Liver (tissue), 9 donors: ENCODE data around the gene LAG3. TPM values are rescaled to one million over a fixed set of nuclear protein-coding genes. Genes with fewer than 3 reads are reported as not detected.

Experiments used
- DNase-seq: peaks from one replicate; pipeline ENCODE4 v3.0.0-alpha.2; 2017; ENCODE audit warnings: low spot score
- H3K27ac ChIP-seq, 2 donors: one replicate each; pipeline ENCODE4 v1.7.0; 2013; ENCODE audit warnings: inconsistent platforms in 2 of 2, low read length in 2 of 2, control low read depth in 1 of 2, low read depth in 1 of 2, mild to moderate bottlenecking in 1 of 2
- H3K27me3 ChIP-seq, 4 donors: one replicate each; pipeline versions ENCODE4 v1.6.1 to v1.7.0; 2013; ENCODE audit warnings: low read length in 3 of 4, inconsistent platforms in 1 of 4, mild to moderate bottlenecking in 1 of 4, moderate library complexity in 1 of 4; ENCODE audit not compliant: control insufficient read depth in 4 of 4, insufficient read depth in 4 of 4
- H3K36me3 ChIP-seq, 4 donors: one replicate each; pipeline versions ENCODE4 v1.6.1 to v1.7.0; 2013; ENCODE audit warnings: low read length in 3 of 4, mild to moderate bottlenecking in 3 of 4, low read depth in 1 of 4, moderate library complexity in 1 of 4; ENCODE audit not compliant: control insufficient read depth in 4 of 4, insufficient read depth in 3 of 4
- H3K4me1 ChIP-seq, 4 donors: one replicate each; pipeline versions ENCODE4 v1.6.1 to v1.7.0; 2013; ENCODE audit warnings: low read length in 3 of 4, mild to moderate bottlenecking in 3 of 4, moderate library complexity in 1 of 4; ENCODE audit not compliant: control insufficient read depth in 4 of 4, insufficient read depth in 4 of 4
- H3K4me3 ChIP-seq, 3 donors: one replicate each; pipeline versions ENCODE4 v1.6.1 to v1.7.0; 2013; ENCODE audit warnings: low read length in 3 of 3, control low read depth in 1 of 3, low read depth in 1 of 3, mild to moderate bottlenecking in 1 of 3
- H3K9ac ChIP-seq, 2 donors: one replicate each; pipeline ENCODE4 v1.7.0; 2013; ENCODE audit warnings: low read length in 2 of 2, mild to moderate bottlenecking in 2 of 2, moderate library complexity in 2 of 2, control low read depth in 1 of 2, low read depth in 1 of 2
- H3K9me3 ChIP-seq, 4 donors: one replicate each; pipeline versions ENCODE4 v1.6.1 to v1.7.0; 2013; ENCODE audit warnings: low read length in 3 of 4; ENCODE audit not compliant: control insufficient read depth in 4 of 4
- EGR1 ChIP-seq, 2 donors: IDR thresholded peaks; 2 replicates each; pipeline ENCODE4 v1.6.1; 2016 to 2018; ENCODE audit warnings: antibody characterized with exemption in 2 of 2, low read depth in 2 of 2
- FOXA1 ChIP-seq: IDR thresholded peaks from 2 replicates; pipeline ENCODE4 v1.6.1; 2016; ENCODE audit warnings: antibody characterized with exemption
- FOXA2 ChIP-seq: IDR thresholded peaks from 2 replicates; pipeline ENCODE4 v1.6.1; 2016; ENCODE audit warnings: antibody characterized with exemption
- GABPA ChIP-seq, 2 donors: IDR thresholded peaks in 1 of 2; conservative IDR thresholded peaks in 1 of 2; 2 replicates each; pipeline ENCODE4 v1.6.1; 2016; ENCODE audit warnings: antibody characterized with exemption in 2 of 2, mild to moderate bottlenecking in 1 of 2, moderate library complexity in 1 of 2
- HNF4G ChIP-seq: IDR thresholded peaks from 2 replicates; pipeline ENCODE4 v1.6.1; 2016; ENCODE audit warnings: antibody characterized with exemption
- JUND ChIP-seq, 2 donors: IDR thresholded peaks; 2 replicates each; pipeline ENCODE4 v1.6.1; 2016; ENCODE audit warnings: antibody characterized with exemption in 2 of 2
- NR2F2 ChIP-seq: IDR thresholded peaks from 2 replicates; pipeline ENCODE4 v1.6.1; 2016; ENCODE audit warnings: antibody characterized with exemption
- RAD21 ChIP-seq, 2 donors: IDR thresholded peaks; 2 replicates each; pipeline ENCODE4 v1.6.1; 2016; ENCODE audit warnings: antibody characterized with exemption in 2 of 2, mild to moderate bottlenecking in 2 of 2
- RXRA ChIP-seq, 2 donors: IDR thresholded peaks; 2 replicates each; pipeline ENCODE4 v1.6.1; 2017 to 2018; ENCODE audit warnings: antibody characterized with exemption in 2 of 2, mild to moderate bottlenecking in 1 of 2
- SP1 ChIP-seq: IDR thresholded peaks from 2 replicates; pipeline ENCODE4 v1.6.1; 2018; ENCODE audit warnings: antibody characterized with exemption, mild to moderate bottlenecking
- TAF1 ChIP-seq: conservative IDR thresholded peaks from 2 replicates; pipeline ENCODE4 v1.6.1; 2016; ENCODE audit warnings: antibody characterized with exemption, mild to moderate bottlenecking
- YY1 ChIP-seq: IDR thresholded peaks from 2 replicates; pipeline ENCODE4 v1.6.1; 2016; ENCODE audit warnings: antibody characterized with exemption, mild to moderate bottlenecking
- whole genome bisulfite sequencing: extraction: QIAGEN DNeasy Blood & Tissue Kit; methylation state at CpG from one replicate; pipeline ENCODE4 v1.1.7; 2013; 5-methylcytosine and 5-hydroxymethylcytosine counted together
- polyA plus RNA-seq, 2 donors: library from polyadenylated mRNA; stranded (reverse) in 1 of 2; unstranded in 1 of 2; fragments of 200-250 nt in 1 of 2; fragments of >200 nt in 1 of 2; fragmentation: Nextera tagmentation in 1 of 2; extraction: Ambion mirVana in 1 of 2; gene quantifications; one replicate each; pipeline versions ENCODE4 v1.2.1 to v1.2.3, GENCODE V29; 2013 to 2015
- total RNA-seq, 2 donors: library from RNA; depleted of rRNA; stranded (reverse); fragments of >200 nt; gene quantifications; one replicate each; pipeline ENCODE4 v1.2.3, GENCODE V29; 2014
- TF ChIP-seq, protein P1 (sequence below): fragments of 150-350 bp; IDR thresholded peaks from 2 replicates; pipeline ENCODE4 v1.5.1; 2017; ENCODE audit warnings: improper control_type of control experiment, low read depth, low read length; ENCODE audit not compliant: missing input control
- TF ChIP-seq, protein P2 (sequence below): IDR thresholded peaks from 2 replicates; pipeline ENCODE4 v1.6.1; 2016; ENCODE audit warnings: antibody characterized with exemption
- TF ChIP-seq, protein P3 (sequence below): IDR thresholded peaks from 2 replicates; pipeline ENCODE4 v1.6.1; 2016; ENCODE audit warnings: antibody characterized with exemption
- TF ChIP-seq, protein P4 (sequence below): IDR thresholded peaks from 2 replicates; pipeline ENCODE4 v1.6.1; 2016; ENCODE audit warnings: antibody characterized with exemption, mild to moderate bottlenecking
- TF ChIP-seq, protein P5 (sequence below): IDR thresholded peaks from 2 replicates; pipeline ENCODE4 v1.6.1; 2016; ENCODE audit warnings: antibody characterized with exemption
- donor health status: healthy.
- donor health status: healthy.
- donor health status: healthy.
- donor health status: healthy.
- donor health status: healthy.

The LAG3 gene
- total and polyA plus RNA-seq, 4 donors = 0.14 to 1.2 (median 0.47) TPM

DNA sequence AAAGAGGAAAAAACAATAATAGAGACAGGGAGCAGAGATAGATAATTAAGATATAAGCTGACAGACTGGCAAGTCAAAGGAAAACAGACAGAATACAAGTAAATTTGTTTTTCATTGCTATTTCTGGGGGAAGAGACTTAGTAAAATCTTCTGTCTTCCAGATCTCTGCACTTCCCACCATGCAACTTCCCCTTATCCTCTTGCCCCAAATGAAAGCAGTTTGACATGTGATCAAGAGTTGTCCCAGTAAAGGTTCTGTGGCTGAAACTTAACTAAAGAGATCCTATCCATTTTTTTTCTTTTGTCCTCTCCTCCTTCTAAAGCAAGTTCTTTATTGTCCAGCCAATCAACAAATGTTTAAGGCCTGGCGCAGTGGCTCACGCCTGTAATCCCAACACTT, 17.9 kb upstream of the LAG3 start:
- 96% methylated on average over 2 of the region's 2 CpGs for WGBS
- peaks cover 8 to 15% (median 13%) of the 10 kb centered on the region in 4 donors for H3K36me3 ChIP-seq
- H3K4me3 ChIP-seq = no peak overlapping the region
- TF ChIP-seq JUND (IDR thresholded peaks at IDR 0.05) (no peak), FOXA1 (no peak), GABPA (IDR thresholded peaks at IDR 0.05 in 1 of 2, conservative IDR thresholded peaks at IDR 0.05 in 1 of 2) (no peak), RAD21 (IDR thresholded peaks at IDR 0.05) (no peak), NR2F2 (no peak), RXRA (IDR thresholded peaks at IDR 0.05) (no peak), SP1 (no peak), HNF4G (no peak), YY1 (no peak), EGR1 (IDR thresholded peaks at IDR 0.05; ENCODE audit: low read depth in 2 of 2) (no peak), FOXA2 (no peak), TAF1 (no peak)
- TF ChIP-seq, protein P1, sequence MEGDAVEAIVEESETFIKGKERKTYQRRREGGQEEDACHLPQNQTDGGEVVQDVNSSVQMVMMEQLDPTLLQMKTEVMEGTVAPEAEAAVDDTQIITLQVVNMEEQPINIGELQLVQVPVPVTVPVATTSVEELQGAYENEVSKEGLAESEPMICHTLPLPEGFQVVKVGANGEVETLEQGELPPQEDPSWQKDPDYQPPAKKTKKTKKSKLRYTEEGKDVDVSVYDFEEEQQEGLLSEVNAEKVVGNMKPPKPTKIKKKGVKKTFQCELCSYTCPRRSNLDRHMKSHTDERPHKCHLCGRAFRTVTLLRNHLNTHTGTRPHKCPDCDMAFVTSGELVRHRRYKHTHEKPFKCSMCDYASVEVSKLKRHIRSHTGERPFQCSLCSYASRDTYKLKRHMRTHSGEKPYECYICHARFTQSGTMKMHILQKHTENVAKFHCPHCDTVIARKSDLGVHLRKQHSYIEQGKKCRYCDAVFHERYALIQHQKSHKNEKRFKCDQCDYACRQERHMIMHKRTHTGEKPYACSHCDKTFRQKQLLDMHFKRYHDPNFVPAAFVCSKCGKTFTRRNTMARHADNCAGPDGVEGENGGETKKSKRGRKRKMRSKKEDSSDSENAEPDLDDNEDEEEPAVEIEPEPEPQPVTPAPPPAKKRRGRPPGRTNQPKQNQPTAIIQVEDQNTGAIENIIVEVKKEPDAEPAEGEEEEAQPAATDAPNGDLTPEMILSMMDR = no peak
- TF ChIP-seq, protein P2, sequence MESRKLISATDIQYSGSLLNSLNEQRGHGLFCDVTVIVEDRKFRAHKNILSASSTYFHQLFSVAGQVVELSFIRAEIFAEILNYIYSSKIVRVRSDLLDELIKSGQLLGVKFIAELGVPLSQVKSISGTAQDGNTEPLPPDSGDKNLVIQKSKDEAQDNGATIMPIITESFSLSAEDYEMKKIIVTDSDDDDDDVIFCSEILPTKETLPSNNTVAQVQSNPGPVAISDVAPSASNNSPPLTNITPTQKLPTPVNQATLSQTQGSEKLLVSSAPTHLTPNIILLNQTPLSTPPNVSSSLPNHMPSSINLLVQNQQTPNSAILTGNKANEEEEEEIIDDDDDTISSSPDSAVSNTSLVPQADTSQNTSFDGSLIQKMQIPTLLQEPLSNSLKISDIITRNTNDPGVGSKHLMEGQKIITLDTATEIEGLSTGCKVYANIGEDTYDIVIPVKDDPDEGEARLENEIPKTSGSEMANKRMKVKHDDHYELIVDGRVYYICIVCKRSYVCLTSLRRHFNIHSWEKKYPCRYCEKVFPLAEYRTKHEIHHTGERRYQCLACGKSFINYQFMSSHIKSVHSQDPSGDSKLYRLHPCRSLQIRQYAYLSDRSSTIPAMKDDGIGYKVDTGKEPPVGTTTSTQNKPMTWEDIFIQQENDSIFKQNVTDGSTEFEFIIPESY = no peak
- TF ChIP-seq, protein P3, sequence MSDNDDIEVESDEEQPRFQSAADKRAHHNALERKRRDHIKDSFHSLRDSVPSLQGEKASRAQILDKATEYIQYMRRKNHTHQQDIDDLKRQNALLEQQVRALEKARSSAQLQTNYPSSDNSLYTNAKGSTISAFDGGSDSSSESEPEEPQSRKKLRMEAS = no peak
- DNase-seq = no peak
- H3K9me3 ChIP-seq = no peaks in the 10 kb centered on the region
- H3K4me1 ChIP-seq = peaks cover 0 to 27% (median 20%) of the 10 kb centered on the region in 4 donors
- H3K9ac ChIP-seq = peak overlapping the region in 1 of 2 donors; percentile 77
- no peaks in the 10 kb centered on the region for H3K27me3 ChIP-seq
- peak overlapping the region; percentile 99 for H3K27ac ChIP-seq

DNA sequence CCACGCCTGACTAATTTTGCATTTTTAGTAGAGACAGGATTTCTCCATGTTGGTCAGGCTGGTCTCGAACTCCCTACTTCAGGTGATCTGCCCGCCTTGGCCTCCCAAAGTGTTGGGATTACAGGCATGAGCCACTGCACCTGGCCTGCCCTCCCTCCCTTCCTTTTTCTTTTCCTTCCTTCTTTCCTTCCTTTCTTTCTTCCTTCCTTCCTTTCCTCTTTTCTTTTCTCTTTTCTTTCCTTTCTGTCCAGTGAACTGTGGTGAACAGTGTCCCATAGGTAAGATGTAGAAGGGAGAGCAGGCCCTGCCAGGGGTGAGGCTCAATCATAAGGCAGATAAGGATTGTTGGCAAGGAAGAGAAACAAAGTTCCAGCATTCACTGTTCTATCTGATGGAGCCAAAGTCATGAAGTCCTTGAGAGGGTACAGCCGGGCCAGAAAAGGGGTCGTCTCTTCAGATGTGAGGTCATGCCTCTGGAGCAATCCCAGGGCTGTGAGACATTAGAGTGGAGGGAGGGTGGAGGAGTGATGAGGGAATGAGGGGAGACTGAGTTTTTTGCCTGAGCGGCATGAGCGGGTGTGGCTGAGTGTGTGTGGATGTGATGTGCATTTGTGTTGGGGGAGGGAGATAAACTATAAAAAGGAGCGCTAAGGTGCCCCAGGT, 15.2 kb upstream of the LAG3 start:
- Histone ChIP-seq H3K4me1 (peaks cover 0 to 28% (median 22%) of the 10 kb centered on the region in 4 donors), H3K9me3 (no peaks in the 10 kb centered on the region), H3K27me3 (no peaks in the 10 kb centered on the region), H3K36me3 (no peaks in the 10 kb centered on the region), H3K27ac (no peak overlapping the region), H3K9ac (no peak overlapping the region), H3K4me3 (no peak overlapping the region)
- DNase-seq = no peak
- 88% methylated on average over 8 of the region's 8 CpGs for WGBS
- no peak for TF ChIP-seq RXRA (IDR thresholded peaks at IDR 0.05)
- TF ChIP-seq RAD21 (IDR thresholded peaks at IDR 0.05) = no peak
- TF ChIP-seq, protein P4, sequence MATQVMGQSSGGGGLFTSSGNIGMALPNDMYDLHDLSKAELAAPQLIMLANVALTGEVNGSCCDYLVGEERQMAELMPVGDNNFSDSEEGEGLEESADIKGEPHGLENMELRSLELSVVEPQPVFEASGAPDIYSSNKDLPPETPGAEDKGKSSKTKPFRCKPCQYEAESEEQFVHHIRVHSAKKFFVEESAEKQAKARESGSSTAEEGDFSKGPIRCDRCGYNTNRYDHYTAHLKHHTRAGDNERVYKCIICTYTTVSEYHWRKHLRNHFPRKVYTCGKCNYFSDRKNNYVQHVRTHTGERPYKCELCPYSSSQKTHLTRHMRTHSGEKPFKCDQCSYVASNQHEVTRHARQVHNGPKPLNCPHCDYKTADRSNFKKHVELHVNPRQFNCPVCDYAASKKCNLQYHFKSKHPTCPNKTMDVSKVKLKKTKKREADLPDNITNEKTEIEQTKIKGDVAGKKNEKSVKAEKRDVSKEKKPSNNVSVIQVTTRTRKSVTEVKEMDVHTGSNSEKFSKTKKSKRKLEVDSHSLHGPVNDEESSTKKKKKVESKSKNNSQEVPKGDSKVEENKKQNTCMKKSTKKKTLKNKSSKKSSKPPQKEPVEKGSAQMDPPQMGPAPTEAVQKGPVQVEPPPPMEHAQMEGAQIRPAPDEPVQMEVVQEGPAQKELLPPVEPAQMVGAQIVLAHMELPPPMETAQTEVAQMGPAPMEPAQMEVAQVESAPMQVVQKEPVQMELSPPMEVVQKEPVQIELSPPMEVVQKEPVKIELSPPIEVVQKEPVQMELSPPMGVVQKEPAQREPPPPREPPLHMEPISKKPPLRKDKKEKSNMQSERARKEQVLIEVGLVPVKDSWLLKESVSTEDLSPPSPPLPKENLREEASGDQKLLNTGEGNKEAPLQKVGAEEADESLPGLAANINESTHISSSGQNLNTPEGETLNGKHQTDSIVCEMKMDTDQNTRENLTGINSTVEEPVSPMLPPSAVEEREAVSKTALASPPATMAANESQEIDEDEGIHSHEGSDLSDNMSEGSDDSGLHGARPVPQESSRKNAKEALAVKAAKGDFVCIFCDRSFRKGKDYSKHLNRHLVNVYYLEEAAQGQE = no peak
- TF ChIP-seq, protein P3 = no peak
- no peak for TF ChIP-seq YY1
- no peak for TF ChIP-seq EGR1 (IDR thresholded peaks at IDR 0.05; ENCODE audit: low read depth in 2 of 2)
- TF ChIP-seq, protein P5, sequence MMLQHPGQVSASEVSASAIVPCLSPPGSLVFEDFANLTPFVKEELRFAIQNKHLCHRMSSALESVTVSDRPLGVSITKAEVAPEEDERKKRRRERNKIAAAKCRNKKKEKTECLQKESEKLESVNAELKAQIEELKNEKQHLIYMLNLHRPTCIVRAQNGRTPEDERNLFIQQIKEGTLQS = no peak
- no peak for TF ChIP-seq TAF1
- no peak for TF ChIP-seq HNF4G
- no peak for TF ChIP-seq GABPA (IDR thresholded peaks at IDR 0.05 in 1 of 2, conservative IDR thresholded peaks at IDR 0.05 in 1 of 2)
- TF ChIP-seq FOXA2 = no peak
- no peak for TF ChIP-seq SP1
- TF ChIP-seq FOXA1 = no peak
- no peak for TF ChIP-seq JUND (IDR thresholded peaks at IDR 0.05)
- no peak for TF ChIP-seq NR2F2
- TF ChIP-seq, protein P2 = no peak
- TF ChIP-seq, protein P1 = no peak
